K562 treated with DMSO at 1 percent for 12 hours (cell line): ENCODE results near the gene CAPN6. TPM values are rescaled to one million over a fixed set of nuclear protein-coding genes. Genes with fewer than 3 reads are reported as not detected.

Source experiments
- total RNA-seq: library from RNA; unstranded; fragments of 300-600 nt; gene quantifications from 2 replicates; pipeline ENCODE4 v1.2.3, GENCODE V29; 2022; ENCODE audit not compliant: insufficient read depth

The CAPN6 gene, protein sequence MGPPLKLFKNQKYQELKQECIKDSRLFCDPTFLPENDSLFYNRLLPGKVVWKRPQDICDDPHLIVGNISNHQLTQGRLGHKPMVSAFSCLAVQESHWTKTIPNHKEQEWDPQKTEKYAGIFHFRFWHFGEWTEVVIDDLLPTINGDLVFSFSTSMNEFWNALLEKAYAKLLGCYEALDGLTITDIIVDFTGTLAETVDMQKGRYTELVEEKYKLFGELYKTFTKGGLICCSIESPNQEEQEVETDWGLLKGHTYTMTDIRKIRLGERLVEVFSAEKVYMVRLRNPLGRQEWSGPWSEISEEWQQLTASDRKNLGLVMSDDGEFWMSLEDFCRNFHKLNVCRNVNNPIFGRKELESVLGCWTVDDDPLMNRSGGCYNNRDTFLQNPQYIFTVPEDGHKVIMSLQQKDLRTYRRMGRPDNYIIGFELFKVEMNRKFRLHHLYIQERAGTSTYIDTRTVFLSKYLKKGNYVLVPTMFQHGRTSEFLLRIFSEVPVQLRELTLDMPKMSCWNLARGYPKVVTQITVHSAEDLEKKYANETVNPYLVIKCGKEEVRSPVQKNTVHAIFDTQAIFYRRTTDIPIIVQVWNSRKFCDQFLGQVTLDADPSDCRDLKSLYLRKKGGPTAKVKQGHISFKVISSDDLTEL
- total RNA-seq: not detected in 2 replicates

DNA sequence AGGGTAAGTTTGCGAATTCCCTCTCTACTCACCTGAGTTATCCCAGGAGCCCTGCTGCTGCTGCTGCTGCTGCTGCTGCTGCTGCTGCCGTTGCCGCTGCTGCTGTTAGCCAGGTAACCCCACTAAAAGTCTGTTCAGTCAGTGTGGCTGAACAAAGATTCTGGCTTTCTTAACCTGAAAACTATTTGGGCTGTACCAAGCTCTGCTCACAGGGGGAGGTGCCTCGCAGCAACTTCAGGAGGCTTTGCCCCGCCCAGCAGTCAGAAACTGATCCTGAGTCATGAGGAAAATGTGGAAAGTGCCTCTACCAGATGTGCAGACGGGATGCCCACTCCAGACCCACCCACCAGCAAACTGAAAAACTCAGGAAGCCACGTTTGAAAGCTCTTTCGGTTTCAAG, at the start of gene CAPN6:
CAPN6 (minus strand) TSS at position 145 of the 400 bp plus-strand sequence. CDS start 6,547 bp downstream, outside the sequence.

Other genes with a start within 250 kb of the CAPN6 start
- not detected in 2 replicates for gene PAK3, start 174.3 kb downstream of the CAPN6 start, total RNA-seq
- gene DCX, start 141.7 kb upstream of the CAPN6 start, total RNA-seq: not detected in 2 replicates
- not detected in 2 replicates for gene SERTM2, start 241.2 kb upstream of the CAPN6 start, total RNA-seq